C4-2B (cell line): ENCODE results near the gene FAM43A.

Source experiments
- CTCF ChIP-seq: fragments of 450-650 bp; conservative IDR thresholded peaks from 2 replicates; pipeline ENCODE4 v1.5.1; 2017; ENCODE audit warnings: mild to moderate bottlenecking
- ZFX ChIP-seq: fragments of 450-650 bp; IDR thresholded peaks from 2 replicates; pipeline ENCODE4 v1.6.1; 2017

- no peak for TF ChIP-seq CTCF
- no peak for TF ChIP-seq ZFX
These were observed 3.4 kb upstream of the FAM43A start for GRCh38 chr3:194682189-194682693.
